CD4-positive, alpha-beta T cell treated with Interleukin-6 for 4 hours (primary cell): ENCODE results near the gene GMPPA.
A peak's percentile ranks its signal among the peaks of the same experiment; 100 is the strongest.

Source experiments
- DNase-seq: peaks from one replicate; pipeline ENCODE4 v3.0.0-alpha.2; 2020; ENCODE audit warnings: mixed read lengths

Gene GMPPA

DNA sequence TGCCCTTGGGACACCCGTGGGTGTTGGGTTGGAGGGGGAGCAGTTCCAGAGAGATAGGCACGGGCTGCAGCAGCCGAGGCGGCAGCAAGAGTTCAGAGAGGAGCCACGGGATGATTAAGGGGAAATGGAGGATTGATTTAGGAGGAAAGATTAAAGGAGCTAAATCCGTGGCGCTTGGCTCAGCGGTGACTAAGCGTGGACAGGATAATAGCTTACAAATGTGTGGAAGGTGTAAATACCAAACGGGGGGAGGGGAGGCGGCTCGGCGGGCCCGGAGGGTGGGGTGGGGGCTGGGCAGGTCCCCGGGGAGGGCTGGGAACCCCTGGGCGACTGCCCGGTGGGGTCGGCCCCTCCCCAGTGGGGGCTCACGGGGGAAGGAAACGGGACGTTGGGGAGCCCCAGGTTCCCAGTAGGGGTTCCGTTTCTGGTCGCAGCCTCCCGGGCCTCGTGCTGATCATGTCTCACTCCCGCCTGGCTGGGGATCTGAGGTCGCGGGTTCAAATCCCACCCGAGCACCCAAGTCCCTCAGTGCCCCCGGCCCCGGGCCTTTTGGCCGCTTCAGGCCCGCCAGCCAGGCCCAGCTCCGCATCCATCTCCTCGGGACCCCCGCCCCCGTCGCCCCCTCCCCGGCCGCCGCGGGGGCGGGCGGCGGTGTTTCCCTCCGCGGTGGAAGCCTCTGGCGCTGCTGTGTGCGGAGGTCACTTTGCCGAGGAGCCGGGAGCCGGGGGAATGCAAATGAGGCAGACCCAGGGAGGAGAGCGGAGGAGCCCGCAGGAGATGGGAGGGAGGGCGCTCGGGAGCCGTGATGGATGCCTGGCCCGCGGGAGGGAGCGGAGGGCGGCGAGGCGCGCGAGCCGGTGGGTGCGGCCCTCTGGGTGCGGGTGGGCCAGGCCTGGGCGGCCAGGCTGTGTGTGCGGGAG is 23.7 kb downstream of the GMPPA start:
- no peak for DNase-seq

DNA sequence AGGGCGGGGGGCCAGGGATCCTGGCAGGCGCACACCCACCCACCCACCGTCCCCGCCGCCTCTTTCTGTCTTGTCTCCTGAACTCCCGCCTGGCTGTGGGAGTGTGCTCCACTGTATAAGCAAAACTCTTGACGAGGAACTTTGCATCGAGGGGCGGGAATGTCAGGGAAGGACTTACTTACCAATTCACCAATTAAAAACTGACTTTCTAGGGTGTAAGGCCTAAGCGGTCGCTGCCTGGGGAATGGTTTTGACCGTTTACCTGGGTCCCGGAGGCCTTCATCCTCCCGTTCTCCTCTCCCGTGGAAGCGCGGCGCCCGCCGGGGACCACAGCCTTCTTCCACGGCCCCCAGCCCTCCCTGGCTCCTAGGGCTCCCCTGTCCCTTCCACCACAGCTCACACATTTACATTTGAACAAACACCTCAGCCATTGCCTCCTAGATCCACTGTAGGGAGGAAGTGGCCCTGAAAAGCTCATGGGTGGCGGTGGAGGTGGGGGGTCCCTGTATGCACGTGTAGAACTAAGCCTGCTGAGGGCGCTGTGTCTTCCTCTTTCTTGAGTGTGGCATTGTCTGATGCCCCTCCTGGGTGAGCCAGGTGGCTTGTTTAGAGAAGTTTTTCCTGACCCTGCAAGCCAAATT is 24.5 kb downstream of the GMPPA start:
- no peak for DNase-seq

DNA sequence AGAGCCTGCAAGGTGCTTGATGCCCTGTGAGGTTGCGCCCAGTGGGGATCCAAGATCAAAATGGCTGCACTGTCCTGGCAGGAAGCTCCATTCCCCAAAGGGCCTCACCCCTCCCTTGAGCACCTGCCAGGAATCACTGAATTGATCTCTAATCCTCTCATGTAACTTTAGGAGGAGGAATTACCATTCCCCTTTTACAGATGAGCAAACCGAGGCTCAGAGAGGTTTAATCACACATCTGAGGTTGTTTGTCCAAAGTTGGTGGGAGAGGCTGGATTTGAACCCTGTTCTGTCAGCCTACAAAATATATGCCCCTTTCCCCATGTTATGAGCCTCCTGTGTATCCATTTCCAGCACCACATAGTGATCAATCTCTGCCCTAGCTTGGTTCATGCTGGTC is 26.1 kb downstream of the GMPPA start:
- DNase-seq: no peak

DNA sequence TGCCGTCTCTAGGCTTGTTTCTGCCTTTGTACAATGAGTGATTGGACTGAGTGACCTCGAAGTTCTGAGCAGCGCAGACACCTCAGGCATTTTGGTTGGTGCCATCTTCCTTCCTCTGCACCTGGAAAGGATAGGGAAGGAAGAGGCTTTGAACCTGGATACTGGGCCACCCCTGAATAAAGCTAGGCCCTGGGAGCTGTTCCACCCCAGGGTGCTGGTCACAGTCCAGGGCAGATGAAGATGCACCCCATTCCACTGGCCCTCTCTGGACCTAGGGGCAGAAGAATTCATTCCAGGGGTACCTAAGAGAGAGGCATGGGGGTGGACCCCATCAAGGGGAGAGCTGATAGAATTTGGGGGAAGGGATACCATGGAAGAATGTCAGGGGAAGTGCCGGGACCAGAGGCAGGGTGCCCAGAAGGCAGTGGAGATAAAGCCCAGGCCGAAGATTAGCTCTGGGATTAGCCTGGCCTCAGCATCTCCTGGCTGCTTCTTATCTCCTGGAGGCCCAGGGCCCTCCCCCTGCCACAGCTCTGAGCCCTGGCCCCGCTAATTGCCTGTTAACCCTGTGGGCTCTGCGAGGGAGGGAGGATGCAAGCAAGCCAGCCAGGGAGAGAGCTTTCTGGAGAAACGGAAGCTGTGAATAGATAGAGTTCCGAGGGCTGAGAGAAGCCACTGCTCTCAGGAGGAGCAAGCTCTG is 27.0 kb downstream of the GMPPA start:
- no peak for DNase-seq

DNA sequence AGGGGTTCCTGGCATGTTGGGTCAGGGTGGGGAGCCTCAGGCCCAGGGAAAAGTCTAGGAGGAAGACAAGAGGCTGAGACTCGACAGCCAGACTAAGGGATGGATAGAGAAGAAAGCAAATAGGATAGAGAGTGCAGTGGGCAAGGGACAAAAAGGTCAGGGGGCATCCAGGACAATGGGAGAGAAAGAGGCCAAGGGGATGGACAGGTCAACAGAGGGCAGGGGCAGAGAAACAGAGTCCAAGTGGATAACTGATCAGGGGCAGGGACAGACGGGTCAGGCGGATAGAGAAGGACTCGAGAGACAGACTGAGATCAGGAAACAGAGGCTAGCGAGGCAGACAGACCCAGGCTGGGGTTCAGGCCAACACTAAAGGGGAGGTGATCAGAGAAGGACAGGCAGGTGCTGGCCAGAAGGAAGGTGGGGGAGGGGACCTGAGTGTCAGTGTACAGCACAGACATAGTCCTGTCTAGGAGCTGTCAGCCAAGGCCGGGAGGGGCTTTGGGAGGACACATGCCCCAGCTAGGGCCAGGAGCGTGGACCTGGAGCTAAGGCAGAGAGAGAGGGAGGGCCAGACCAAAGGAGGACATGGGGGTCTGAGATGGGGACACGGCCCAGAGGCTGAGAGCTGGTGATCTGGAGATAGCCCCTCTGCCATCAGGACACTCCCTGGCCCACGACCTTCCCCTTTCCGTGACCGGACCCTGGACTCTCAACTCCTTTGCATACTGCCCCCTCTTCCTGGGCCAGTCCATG is 27.8 kb downstream of the GMPPA start:
- DNase-seq: no peak

DNA sequence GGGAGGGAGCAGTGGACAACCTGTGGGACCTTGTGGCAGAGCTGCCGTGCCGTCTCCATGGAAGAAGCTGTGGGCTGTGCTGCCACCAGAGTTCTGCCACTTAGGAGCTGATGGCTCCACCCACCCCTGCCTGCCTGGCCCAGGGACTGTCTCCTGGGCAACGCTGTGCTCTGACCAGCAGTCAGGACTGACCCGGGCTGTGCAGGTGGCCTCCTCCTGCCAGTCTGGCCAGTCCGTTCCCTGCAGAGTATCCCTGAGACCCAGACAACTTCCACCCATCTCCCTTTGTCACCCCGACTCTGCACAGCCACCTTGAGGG is 28.3 kb downstream of the GMPPA start:
- no peak for DNase-seq

DNA sequence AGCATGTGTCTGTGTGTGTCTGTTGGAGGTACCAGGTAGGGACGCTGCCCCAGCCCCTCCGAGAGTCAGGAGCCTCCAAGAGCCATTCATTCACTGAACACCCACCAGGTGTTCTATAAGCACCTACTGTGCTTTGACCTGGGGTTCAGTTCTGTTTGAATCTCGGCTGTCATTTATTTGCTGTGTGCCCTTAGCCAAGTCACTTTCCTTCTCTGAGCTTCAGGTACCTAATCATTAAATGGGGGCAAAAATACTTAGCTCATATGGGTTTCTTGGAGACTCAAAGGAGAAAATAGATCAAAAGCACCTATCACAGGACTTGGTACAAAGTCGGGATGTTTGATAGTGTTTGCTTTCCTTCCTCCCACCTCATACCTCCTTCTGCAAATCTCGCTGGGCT is 28.8 kb downstream of the GMPPA start:
- no peak for DNase-seq

DNA sequence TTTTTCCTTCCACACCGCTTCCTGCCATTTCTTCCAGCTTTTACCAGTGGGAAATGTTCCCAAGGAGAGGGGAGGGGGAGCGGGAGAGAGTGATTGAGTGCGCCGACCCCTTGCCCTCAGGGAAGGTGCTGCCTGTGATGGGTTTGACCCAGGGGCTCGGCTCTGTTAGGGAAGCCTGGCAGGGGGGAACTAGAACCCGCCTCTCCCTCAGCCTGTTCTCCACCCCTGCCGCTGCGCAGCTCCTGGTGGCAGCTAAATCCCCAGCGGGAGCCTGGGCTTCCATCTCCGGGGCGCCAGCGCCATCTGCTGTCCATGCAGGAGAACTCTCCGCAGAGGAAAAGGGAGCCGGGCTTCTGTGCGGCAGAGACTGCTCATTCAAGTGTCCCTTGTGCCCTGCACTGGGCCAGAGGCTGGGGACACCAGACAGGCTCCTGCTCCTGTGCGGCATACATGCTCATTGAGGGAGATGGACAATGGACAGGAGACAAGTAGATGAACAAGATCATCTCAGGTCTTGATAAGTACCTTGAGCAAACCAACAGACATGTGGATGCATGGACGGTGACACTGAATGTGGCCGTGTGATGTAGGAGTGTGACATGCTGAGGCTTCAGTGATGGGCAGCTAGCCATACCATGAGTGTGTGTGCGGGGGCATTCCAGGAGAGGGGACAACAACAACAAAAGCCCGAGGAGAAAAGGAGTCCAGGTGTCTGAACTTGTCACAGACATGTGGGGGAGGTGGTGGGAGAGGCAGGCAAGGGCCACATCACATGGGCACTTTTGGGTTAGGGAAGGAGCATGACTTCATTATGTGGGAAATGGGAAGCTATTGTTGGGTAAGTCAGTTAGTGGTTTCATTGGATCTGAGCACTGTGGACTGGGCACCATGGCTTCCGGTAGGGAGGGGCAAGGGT is 31.6 kb downstream of the GMPPA start:
- DNase-seq: peak; percentile 90

DNA sequence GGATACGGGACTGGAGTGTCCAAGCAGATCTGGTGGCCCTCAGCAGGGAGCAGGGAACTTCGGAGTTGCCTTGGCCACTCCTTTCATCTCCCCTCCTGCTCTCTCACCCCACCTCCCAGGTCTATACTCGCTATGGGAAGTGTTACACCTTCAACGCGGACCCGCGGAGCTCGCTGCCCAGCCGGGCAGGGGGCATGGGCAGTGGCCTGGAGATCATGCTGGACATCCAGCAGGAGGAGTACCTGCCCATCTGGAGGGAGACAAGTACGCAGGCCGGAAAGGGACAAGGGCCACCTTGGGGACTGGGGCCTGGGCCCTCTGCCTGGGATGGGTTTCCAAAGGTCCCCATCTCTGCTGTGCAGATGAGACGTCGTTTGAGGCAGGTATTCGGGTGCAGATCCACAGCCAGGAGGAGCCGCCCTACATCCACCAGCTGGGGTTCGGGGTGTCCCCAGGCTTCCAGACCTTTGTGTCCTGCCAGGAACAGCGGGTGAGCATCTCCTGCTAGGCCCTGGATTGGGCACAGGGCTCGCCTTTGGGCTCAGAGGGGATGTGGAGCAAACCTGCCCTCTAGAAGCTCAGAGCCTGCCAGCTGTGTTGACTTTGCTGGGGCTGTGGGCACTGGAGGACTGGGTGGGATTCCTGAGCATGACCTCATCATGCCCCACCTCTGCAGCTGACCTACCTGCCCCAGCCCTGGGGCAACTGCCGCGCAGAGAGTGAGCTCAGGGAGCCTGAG is 33.1 kb downstream of the GMPPA start:
- no peak for DNase-seq

DNA sequence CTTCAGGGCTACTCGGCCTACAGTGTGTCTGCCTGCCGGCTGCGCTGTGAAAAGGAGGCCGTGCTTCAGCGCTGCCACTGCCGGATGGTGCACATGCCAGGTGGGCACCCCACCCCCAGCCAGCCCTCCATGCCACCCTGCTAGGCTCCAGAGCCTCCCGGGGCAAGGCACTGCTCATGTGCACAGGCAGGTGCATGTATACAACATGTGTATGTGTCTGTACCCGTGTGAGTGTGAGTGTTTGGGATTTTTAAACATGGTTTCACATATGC is 33.6 kb downstream of the GMPPA start:
- no peak for DNase-seq

DNA sequence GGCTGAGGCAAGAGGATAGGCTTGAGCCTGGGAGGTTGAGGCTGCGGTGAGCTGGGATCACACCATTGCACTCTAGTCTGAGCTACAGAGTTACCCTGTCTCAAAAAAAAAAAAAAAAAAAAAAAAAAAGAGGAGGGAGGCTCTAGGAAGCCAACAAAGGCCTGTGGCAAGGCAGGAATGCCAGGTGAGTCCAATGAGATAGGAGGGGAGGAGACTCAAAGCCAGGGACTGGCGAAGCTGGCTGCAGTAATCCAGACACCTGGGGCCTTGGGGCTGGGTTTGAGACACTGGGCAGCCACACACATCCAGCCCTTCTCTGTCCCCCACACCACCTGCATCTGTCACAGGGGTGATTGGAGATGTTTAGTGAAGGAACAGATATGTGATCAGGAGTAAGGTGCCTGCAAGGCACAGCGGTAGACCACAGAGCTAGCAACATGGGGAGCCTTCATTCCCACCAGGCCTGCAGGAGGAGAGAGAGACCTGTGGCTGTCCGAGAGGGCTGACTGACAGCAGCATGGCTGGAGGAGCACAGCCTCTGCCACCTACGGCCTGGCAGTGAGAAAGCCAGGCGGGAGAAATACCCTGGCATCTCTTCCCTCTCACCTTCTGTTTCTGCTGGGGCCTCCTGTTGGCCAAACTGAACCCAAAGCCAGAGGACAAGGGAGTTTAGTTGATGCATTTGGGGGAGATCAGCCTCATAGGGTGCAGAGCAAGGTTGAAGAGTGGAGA is 35.4 kb downstream of the GMPPA start:
- no peak for DNase-seq

DNA sequence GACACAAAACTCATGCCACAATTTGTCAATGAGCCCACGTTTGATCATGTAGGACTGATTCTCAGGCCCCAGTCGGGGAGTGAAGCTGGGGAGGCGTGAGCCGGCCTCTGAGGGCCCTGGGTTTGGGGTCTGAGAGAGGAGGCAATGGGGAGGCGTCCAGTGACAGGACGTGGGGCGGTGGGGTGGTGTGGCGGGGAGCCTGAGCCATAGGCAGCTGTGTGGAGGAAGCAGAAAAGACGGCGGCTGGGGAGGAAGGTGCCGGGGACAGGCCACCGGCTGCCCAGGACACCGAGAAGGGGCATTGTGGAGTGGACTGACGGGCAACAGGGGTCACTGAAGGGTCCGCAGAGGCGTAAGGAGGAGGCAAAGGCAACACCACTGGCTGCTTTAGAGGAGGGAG is 37.7 kb downstream of the GMPPA start:
- no peak for DNase-seq

DNA sequence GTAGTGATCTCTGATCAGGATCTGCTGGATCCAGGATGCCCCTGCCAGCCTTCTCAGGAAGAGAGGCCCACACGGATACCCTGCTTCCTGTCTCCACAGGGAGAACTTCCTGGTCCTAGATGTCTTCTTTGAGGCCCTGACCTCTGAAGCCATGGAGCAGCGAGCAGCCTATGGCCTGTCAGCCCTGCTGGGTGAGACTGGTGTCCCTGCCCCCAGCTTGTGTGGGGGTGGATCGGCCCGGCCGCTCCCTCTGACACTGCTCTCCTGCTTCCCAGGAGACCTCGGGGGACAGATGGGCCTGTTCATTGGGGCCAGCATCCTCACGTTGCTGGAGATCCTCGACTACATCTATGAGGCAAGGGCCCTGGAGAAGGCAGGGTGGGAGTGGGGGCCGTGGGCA is 38.3 kb downstream of the GMPPA start:
- no peak for DNase-seq

DNA sequence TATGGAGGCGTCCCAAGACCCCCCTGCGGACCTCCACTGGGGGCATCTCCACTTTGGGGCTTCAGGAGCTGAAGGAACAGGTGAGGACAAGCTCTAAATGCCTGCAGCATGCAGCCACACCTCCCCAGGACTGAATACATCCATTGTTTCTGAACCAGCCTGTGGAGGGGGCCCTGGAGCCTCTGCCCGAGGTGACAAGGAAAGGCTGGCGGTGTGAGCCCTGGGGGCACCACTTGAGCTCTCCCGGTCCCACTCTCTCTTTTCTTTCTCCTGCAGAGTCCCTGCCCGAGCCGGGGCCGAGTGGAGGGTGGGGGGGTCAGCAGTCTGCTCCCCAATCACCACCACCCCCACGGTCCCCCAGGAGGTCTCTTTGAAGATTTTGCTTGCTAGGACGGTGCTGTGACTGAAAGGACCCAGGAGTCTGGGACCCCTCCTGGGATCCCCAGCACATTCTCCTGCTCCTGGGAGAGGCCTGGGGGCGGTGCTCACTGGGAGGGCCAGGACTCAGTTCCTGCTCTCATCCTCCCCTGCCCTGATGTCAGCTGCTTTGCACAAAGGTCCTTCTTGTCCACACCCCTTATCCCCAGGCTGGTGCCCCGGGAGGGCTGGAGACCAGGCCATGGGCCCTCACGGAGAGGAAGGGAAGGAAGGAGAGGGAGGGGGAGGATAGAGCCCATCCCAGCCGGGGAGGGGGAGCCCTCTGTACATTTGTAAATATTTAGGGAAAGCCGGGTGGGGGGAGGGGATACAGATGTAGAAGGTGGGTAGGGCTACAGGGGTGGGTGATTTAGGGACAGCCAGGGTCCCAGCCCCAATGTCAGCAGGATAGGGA is 39.2 kb downstream of the GMPPA start:
- DNase-seq: no peak

DNA sequence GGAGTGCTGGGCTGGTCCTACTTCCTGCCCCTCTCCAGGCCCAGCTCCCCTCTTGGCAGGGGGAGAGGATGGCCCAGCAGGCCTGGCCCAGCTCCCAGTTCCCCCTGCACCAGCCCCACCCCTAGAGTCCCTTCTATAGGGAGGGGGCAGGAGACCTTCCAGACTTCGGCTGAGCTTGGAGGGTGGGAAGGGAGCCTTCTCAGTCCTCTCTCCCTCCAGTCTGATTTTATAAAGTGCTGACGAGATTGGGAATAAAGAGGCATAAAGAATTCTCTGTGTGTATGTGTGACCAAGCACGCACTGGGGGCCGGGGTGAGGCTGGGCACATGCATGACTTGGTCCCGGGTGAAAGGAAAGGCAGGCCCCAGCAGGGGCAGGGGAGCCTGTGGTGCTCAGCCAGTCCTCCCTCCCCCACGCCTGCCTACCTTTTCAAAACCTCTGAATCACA is 39.8 kb downstream of the GMPPA start:
- no peak for DNase-seq

DNA sequence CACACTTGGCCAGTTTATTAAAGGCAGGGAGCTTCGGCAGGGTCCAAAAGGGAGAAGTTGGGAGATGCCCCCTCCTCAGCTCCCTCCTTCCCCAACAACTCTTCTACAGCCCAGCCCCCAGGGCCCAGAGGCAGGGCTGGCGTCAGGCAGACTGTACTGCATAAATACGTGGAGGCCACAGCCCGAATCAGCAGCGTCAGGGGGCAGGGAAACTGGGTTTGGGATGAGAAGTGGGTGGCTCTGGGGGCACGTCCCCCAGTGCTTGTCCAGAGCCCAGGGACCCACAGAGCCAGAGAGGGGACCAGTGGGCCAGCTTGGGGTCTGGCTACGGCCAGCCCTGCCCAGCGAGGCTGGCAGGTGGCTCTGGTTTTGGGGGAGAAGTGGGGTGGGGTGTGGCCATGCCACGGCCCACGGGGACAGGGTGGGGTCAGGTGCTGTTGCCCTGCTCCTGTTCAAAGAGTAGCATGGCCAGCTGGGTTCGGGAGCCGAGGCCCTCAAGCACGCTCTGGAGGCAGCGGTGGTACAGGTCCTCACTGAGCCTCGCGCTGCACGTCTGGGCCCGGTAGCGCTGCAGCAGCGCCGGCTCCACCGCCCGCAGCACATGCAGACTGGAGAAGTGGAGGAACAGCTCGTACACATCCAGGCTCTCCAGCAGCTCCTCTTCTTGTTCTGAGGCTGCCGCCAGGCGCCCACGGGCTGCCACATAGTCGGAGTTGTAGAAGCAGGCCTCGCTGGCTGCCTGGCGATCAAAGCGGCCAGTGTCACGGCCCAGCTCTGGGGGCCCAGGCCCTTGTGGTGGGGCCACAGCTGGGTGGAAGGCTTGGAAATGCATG is 40.5 kb downstream of the GMPPA start:
- DNase-seq: no peak

DNA sequence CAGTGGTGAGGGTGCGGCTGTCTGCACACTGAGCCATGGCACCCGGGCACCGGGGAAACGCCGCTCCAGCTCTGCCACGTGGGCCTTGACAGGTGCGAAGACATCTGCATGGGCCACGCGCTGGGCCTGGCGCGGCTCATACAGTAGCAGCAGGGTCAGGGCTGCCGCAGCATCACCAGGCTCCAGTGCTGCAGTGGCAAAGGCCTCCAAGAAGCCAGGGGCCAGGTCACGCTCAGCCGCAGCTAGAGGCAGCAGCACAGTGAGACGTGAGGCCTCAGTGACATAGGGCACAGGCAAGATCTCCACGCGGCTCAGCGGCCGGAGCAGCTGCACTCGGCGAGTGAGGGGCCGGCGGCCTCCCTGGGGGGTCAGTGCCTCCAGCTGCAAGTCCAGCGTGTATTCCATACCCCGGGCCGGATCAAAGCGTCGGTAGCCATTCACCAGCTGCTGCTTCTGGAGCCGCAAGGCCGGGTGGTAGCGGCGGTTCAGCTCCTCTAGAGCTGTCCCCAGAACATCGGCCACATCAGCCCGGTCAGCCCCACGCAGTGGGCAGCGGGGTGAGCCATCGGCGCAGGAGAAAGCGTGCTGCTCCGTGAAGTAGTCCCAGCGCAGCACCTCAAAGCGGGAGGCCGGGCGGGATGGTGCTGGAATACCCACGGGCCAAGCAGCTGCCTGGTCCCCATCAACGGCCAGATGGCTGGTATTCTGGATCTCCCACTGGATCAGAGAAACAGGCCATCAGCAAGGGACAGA is 41.4 kb downstream of the GMPPA start:
- no peak for DNase-seq
